AG09309 (cell line): ENCODE measurements around the gene USP2.
"Not testable (repeated sequence)": the region's sequence is repeated elsewhere in the genome, so short reads cannot be mapped to it uniquely, and the experiment has no call there.

Source experiments
- DNase-seq: peaks from one replicate; pipeline ENCODE4 v3.0.0-alpha.2; 2010; ENCODE audit warnings: low read depth
- H3K4me3 ChIP-seq: 2 replicates; pipeline ENCODE4 v1.5.1; 2011; ENCODE audit warnings: mild to moderate bottlenecking, low read depth, low read length, moderate library complexity; ENCODE audit not compliant: control insufficient read depth
- CTCF ChIP-seq: IDR thresholded peaks from 2 replicates; pipeline ENCODE4 v1.5.1; 2011; ENCODE audit warnings: mild to moderate bottlenecking, low read depth, low read length, inconsistent platforms; ENCODE audit not compliant: insufficient read depth, control insufficient read depth; ENCODE audit errors: missing control alignments

The USP2 gene

GRCh38 chr11:119389611-119390254, 8.2 kb upstream of the USP2 start:
- H3K4me3 ChIP-seq = no peak overlapping the region
- peak; percentile 42 for TF ChIP-seq CTCF
- no peak for DNase-seq

GRCh38 chr11:119388103-119388502, 6.6 kb upstream of the USP2 start:
- no peak for DNase-seq
- no peak for TF ChIP-seq CTCF
- no peak overlapping the region for H3K4me3 ChIP-seq

GRCh38 chr11:119384332-119384731, 2.8 kb upstream of the USP2 start:
- TF ChIP-seq CTCF = no peak
- no peak overlapping the region for H3K4me3 ChIP-seq
- DNase-seq = no peak

GRCh38 chr11:119382513-119382912, 1.0 kb upstream of the USP2 start:
- not testable (repeated sequence) for DNase-seq, H3K4me3 ChIP-seq

- peak overlapping the region; percentile 51 for H3K4me3 ChIP-seq
- DNase-seq = no peak
- TF ChIP-seq CTCF = no peak
Measured at GRCh38 chr11:119382101-119382500, 611 bp upstream of the USP2 start.

GRCh38 chr11:119380827-119381180, 686 bp downstream of the USP2 start:
- no peak for TF ChIP-seq CTCF
- peak overlapping the region; percentile 51 for H3K4me3 ChIP-seq
- no peak for DNase-seq

- H3K4me3 ChIP-seq = no peak overlapping the region
- DNase-seq = no peak
- TF ChIP-seq CTCF = no peak
Measured at GRCh38 chr11:119380160-119380826, 1.2 kb downstream of the USP2 start.
